ENCODE measurements around the gene MRPL34.

DNA sequence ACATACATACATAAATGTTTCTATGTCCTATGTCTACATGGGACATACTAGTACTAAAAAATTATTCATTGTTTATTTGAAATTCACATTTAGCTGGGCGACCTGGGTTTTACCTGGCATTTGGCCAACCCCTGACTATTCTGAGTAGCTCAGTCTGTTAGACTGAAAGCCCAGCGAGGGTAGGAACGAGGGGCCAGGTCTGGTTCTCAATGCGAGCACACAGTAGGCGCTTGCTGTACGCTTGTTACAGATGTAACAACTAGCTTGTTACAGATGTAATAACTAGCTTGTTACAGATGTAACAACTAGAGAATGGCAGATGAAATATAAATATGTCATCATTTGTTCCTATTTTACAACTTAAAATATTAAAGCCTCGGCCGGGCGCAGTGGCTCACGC, 29.9 kb downstream of the MRPL34 start:
- TF ChIP-seq EZH2phosphoT487 (IDR thresholded peaks at IDR 0.05; ENCODE audit: insufficient read depth, low read depth) (no peak), EZH2 (IDR thresholded peaks at IDR 0.05; ENCODE audit: insufficient read depth, poor library complexity, severe bottlenecking) (no peak)
